Smooth muscle cell of the brain vasculature (primary cell): ENCODE data around the gene KIF26B.

Experiments
- DNase-seq: peaks from one replicate; pipeline ENCODE4 v3.0.0-alpha.2; 2012; ENCODE audit warnings: low read depth, low spot score

The KIF26B gene

GRCh38 chr1:245240648-245241165 lies 85.9 kb downstream of the KIF26B start:
- DNase-seq, result no peak

GRCh38 chr1:245241526-245242130 lies 86.8 kb downstream of the KIF26B start:
- no peak for DNase-seq

- no peak for DNase-seq
Observed at GRCh38 chr1:245242989-245243388, 88.2 kb downstream of the KIF26B start.

GRCh38 chr1:245245021-245245667 lies 90.4 kb downstream of the KIF26B start:
- no peak for DNase-seq

DNA sequence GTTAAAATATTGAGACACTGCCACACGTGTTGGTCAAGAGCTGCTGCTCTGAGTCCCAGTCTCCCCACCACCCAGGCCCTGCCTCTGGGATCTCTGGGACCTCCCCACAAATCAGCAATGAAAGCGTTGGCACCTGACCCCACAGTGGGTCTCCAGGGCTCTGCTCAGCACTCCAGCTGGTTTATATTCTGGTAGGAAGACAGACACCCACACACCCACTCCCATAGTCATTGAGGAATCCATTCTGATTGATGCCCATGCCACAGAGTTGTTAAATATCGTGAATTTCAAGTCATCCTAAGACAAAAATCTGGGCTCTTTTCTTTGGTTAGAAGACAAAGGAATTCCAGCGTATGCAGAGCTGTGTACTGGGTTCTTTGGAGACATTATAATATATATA lies 91.6 kb downstream of the KIF26B start:
- no peak for DNase-seq

- DNase-seq, result no peak
Observed at GRCh38 chr1:245247356-245247755, 92.6 kb downstream of the KIF26B start.

DNA sequence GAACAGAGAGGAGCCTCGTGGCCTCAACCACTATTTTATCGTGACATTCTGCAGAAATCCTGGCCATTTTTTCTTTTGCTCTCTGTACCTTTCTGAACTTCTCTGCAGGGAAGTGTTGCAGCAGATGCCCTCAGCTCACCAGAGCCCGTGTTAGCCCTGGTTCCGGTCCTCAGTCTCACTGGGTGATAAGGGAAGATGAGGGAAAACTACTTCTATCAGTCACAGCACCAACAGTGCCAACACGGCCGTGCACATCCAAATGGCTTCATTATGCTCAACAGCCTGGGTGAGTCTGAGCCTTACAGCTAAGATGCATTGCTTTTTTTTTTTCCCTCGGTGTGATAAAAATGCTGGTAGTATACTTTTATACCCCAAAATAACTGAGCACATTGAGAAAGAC lies 93.0 kb downstream of the KIF26B start:
- no peak for DNase-seq

- DNase-seq, result no peak
Observed at GRCh38 chr1:245248231-245248731, 93.5 kb downstream of the KIF26B start.

- no peak for DNase-seq
Observed at GRCh38 chr1:245255783-245256182, 101.0 kb downstream of the KIF26B start.

GRCh38 chr1:245256528-245256927 lies 101.7 kb downstream of the KIF26B start:
- DNase-seq, result no peak

DNA sequence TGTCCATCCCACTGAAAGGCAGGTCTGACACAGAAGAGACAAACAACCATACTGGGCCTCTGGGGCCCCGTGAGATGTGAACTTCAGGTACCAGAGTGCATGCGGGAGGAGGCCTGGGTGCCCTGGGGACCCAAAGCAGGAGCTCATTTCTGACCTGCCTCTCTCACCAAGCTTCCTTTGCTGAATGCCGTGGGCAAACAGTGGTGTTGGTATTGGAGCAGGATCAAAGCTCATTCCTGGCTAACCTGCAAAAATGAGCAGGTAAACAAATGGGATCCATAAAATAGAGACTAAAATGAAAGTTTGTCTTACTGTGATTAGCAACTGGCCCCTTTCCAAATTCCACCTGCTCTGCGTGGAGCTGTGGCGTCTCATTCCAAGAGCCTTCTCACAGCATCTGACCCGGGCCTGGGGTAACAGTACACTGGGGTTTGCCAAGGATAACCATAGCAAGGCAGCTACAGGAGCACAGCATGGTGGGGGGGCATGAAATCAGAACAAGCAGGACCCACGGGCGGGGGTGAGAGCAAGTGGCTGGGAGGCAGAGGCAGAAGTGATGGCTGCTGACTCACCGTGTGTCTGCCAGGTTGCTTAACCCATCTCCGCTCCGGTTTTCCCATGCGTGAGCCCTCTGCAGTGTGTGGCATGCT lies 103.6 kb downstream of the KIF26B start:
- no peak for DNase-seq

DNA sequence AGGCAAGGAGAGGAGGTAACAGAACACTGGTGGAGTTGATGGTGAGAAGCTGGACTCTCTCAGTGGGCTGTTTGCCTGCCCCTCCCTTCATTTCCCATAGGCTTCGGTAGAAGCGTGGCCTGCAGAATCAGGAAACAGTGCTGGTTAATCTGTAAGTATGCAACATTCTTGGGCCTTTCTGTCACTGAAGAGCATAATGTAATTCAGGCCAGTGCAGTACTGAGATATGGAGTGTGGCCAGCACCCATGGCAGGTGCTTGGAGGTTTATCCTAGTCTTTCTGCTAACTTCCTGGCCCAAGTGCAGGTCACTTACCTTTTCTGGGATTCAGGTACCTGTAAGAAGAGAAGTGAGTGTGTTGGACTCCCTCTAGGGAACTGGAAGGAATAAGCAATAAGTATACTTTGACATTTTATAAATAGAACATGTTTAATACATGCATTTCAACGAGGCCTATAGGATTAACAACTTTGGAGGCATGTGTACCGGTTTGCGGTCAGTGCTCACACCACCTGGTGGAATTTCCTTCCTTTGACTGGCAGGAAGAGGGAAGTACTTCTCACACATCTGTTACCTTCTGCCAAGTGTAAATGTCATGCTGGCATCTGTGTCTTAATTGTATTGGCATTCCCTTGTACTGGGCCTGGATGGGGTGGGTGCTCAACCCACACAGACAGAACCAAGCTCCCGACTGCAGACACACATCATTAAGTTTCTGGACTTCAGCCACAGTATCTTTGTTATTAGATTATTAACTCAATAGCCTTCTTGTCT lies 105.5 kb downstream of the KIF26B start:
- DNase-seq, result no peak

DNA sequence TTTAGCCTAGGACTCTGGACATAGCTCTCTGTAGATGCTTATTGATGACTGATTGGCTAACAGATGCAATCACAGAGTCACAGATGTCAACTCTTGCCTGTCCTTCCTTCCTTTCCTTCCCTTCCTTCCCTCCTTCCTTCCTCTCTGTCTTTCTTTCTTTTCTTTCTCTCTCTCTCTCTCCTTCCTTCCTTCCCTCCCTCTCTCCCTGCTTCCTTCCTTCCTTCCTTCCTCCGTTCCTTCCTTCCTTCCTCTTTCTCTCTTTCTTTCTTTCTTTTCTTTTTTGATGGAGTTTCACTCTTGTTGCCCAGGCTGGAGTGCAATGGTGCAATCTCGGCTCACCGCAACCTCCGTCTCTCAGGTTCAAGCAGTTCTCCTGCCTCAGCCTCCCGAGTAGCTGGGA lies 106.1 kb downstream of the KIF26B start:
- DNase-seq, result no peak

GRCh38 chr1:245261786-245262185 lies 107.0 kb downstream of the KIF26B start:
- no peak for DNase-seq

GRCh38 chr1:245263529-245264095 lies 108.8 kb downstream of the KIF26B start:
- no peak for DNase-seq

DNA sequence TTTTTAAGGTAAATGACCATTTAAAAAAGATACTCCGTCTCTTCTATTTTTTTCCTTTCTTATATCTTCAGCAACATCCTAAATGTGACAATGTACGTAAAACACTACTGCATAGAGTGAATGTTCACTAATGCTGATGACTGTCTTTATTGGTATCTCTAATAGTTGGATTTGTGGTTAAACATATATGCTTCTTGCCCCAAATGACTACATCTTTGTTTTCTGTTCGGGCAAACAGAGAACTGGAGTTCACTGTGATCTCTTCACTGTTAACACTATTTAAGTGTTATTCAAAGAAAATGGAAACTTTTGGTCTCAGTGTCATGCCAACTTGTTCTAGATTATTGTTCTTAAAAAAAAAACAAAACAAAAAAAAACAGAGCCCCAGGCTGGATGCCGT lies 109.4 kb downstream of the KIF26B start:
- no peak for DNase-seq

GRCh38 chr1:245266105-245266504 lies 111.3 kb downstream of the KIF26B start:
- no peak for DNase-seq

DNA sequence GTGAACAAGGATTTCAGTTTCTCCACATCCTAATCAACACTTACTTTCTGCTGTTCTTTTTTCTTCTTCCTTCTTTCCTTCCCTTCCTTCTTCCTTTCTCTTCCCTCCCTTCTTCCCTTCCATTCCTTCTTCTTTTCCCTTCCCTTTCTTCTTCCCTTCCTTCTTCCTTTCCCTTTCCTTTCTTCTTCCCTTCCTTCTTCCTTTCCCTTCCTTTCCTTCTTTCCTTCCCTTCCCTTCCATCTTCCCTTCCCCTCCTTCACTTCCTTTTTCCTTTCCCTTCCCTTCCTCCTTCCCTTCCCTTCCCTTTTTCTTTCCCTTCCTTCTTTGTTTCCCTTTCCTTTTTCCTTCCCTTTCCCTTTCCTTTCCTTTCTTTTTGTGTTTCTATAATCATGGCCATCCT lies 115.3 kb downstream of the KIF26B start:
- DNase-seq, result no peak

GRCh38 chr1:245270972-245271371 lies 116.2 kb downstream of the KIF26B start:
- DNase-seq, result no peak

- no peak for DNase-seq
Observed at GRCh38 chr1:245272676-245273075, 117.9 kb downstream of the KIF26B start.

- no peak for DNase-seq
Observed at GRCh38 chr1:245276445-245276844, 121.7 kb downstream of the KIF26B start.

DNA sequence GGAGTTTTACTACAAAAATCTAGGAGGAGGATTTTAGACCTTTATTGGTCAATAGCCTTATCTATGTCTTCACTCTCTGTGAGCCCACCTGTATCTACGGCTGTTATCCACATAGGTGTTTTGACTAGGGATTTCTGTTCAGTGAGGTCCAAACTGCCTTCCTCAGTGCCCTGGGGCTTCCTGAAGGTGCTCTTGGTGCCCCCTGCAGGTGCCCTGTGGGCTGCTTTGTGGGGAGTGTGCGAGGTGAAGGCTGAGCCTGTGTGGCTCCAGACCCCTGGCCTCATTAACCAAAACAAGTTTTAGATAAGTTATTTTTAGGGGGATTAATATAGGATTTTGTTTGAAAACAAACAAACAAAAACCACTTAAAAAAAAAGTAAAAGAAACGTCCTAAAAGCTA lies 122.5 kb downstream of the KIF26B start:
- no peak for DNase-seq
